GM23338 (cell line): ENCODE results near the gene UGT1A1. TPM values are rescaled to one million over a fixed set of nuclear protein-coding genes. Genes with fewer than 3 reads are reported as not detected.
"Not testable (repeated sequence)": the region's sequence is repeated elsewhere in the genome, so short reads cannot be mapped to it uniquely, and the experiment has no call there.

Experiments used
- ATAC-seq: fragments of 200-7000 bp; cut with Tn5 transposase; 3 replicates; pipeline ENCODE4 v1.9.1; 2020
- DNase-seq: peaks from one replicate; pipeline ENCODE4 v3.0.0-alpha.2; 2015; ENCODE audit warnings: low spot score
- H2AFZ ChIP-seq: fragments of 200-600 bp; sonication (generic); 2 replicates; pipeline ENCODE4 v1.8.0; 2016; ENCODE audit warnings: antibody characterized with exemption, mild to moderate bottlenecking, moderate library complexity
- H3F3A ChIP-seq: fragments of 200-600 bp; sonication (generic); replicated peaks from 2 replicates; pipeline ENCODE4 v1.8.0; 2017; ENCODE audit warnings: antibody characterized with exemption, mixed run types, low read depth
- H3K27ac ChIP-seq: fragments of 200-600 bp; sonication (generic); 2 replicates; pipeline ENCODE4 v1.6.1; 2016; ENCODE audit warnings: low read depth
- H3K27me3 ChIP-seq: fragments of 200-600 bp; sonication (generic); 2 replicates; pipeline ENCODE4 v1.8.0; 2016; ENCODE audit warnings: mild to moderate bottlenecking, mixed run types, moderate library complexity; ENCODE audit not compliant: insufficient read depth
- H3K36me3 ChIP-seq: fragments of 200-600 bp; sonication (generic); 2 replicates; pipeline ENCODE4 v1.8.0; 2016; ENCODE audit warnings: mild to moderate bottlenecking; ENCODE audit not compliant: insufficient read depth
- H3K4me1 ChIP-seq: fragments of 200-600 bp; sonication (generic); 2 replicates; pipeline ENCODE4 v1.8.0; 2016; ENCODE audit warnings: mild to moderate bottlenecking, moderate library complexity; ENCODE audit not compliant: insufficient read depth
- H3K4me2 ChIP-seq: fragments of 200-600 bp; sonication (generic); 2 replicates; pipeline ENCODE4 v1.7.1; 2017; ENCODE audit warnings: mixed run types
- H3K4me3 ChIP-seq: fragments of 200-600 bp; sonication (generic); 2 replicates; pipeline ENCODE4 v1.6.1; 2016; ENCODE audit warnings: mixed run types
- H3K79me2 ChIP-seq: fragments of 200-600 bp; sonication (generic); replicated peaks from 2 replicates; pipeline ENCODE4 v1.8.0; 2017; ENCODE audit warnings: mild to moderate bottlenecking; ENCODE audit not compliant: insufficient read depth
- H3K9me2 ChIP-seq: fragments of 200-600 bp; sonication (generic); 2 replicates; pipeline ENCODE4 v1.8.0; 2017; ENCODE audit not compliant: insufficient read depth
- H4K20me1 ChIP-seq: fragments of 200-600 bp; sonication (generic); replicated peaks from 2 replicates; pipeline ENCODE4 v1.8.0; 2017; ENCODE audit warnings: mild to moderate bottlenecking; ENCODE audit not compliant: insufficient read depth
- H3K27ac Mint-ChIP-seq: 2 replicates; pipeline ENCODE4 v1.8.0; 2020; ENCODE audit warnings: inconsistent platforms, mild to moderate bottlenecking, moderate library complexity, mixed read lengths
- H3K27me3 Mint-ChIP-seq: 3 replicates; pipeline ENCODE4 v1.8.0; 2022; ENCODE audit warnings: low read depth, mild to moderate bottlenecking, moderate library complexity, mixed read lengths, inconsistent platforms; ENCODE audit not compliant: insufficient read depth, poor library complexity
- H3K36me3 Mint-ChIP-seq: 3 replicates; pipeline ENCODE4 v1.8.0; 2021; ENCODE audit warnings: low read depth, mild to moderate bottlenecking, inconsistent platforms, moderate library complexity, mixed read lengths
- H3K4me1 Mint-ChIP-seq: 3 replicates; pipeline ENCODE4 v1.8.0; 2020; ENCODE audit warnings: mild to moderate bottlenecking, inconsistent platforms, mixed read lengths
- H3K4me3 Mint-ChIP-seq: 3 replicates; pipeline ENCODE4 v1.8.0; 2021; ENCODE audit warnings: moderate library complexity, mild to moderate bottlenecking, inconsistent platforms, mixed read lengths
- H3K9me3 Mint-ChIP-seq: 3 replicates; pipeline ENCODE4 v1.8.0; 2020; ENCODE audit warnings: moderate library complexity, mild to moderate bottlenecking, inconsistent platforms, mixed read lengths
- CREB1 ChIP-seq: fragments of 250-450 bp; sonication (Bioruptor Pico); IDR thresholded peaks from 2 replicates; pipeline ENCODE4 v1.5.0; 2020; ENCODE audit warnings: low read depth, mild to moderate bottlenecking, moderate library complexity
- NANOG ChIP-seq: IDR thresholded peaks from 2 replicates; pipeline ENCODE4 v1.6.1; 2016; ENCODE audit warnings: antibody characterized with exemption, borderline replicate concordance
- ZNF462 ChIP-seq: fragments of 250-450 bp; sonication (Bioruptor Pico); IDR thresholded peaks from 2 replicates; pipeline ENCODE4 v1.5.0; 2020; ENCODE audit warnings: mild to moderate bottlenecking, moderate library complexity
- polyA plus RNA-seq: library from polyadenylated mRNA; unstranded; fragments of >200 nt; fragmentation: Nextera tagmentation; extraction: Ambion mirVana; gene quantifications from 2 replicates; pipeline ENCODE4 v1.2.1, GENCODE V29; 2016
- total RNA-seq: library from RNA; depleted of rRNA; stranded (reverse); fragments of >200 nt; shearing (Covaris generic); gene quantifications from 2 replicates; pipeline ENCODE4 v1.2.3, GENCODE V29; 2014

The UGT1A1 gene
- total and polyA plus RNA-seq, 2 experiments from 2014 or later: not detected

GRCh38 chr2:233747283-233747544, 12.9 kb upstream of the UGT1A1 start:
- TF ChIP-seq NANOG (no peak), ZNF462 (CRISPR knock-in tag) (no peak), CREB1 (CRISPR knock-in tag) (no peak)
- H3K27me3 ChIP-seq: no peaks in the 10 kb centered on the region
- H3K4me3 ChIP-seq: no peak overlapping the region
- no peaks in the 10 kb centered on the region for H3K36me3 ChIP-seq
- H3K4me3 Mint-ChIP-seq: no peak overlapping the region
- peaks cover 54% of the 10 kb centered on the region for H3K9me3 Mint-ChIP-seq
- H3K79me2 ChIP-seq: no peaks in the 10 kb centered on the region
- H3K4me1 ChIP-seq: no peaks in the 10 kb centered on the region
- DNase-seq (no peak), ATAC-seq (no peak)
- H3K4me1 Mint-ChIP-seq: no peaks in the 10 kb centered on the region
- H2AFZ ChIP-seq: no peak overlapping the region
- no peak overlapping the region for H3K4me2 ChIP-seq
- no peaks in the 10 kb centered on the region for H3K9me2 ChIP-seq
- H3K36me3 Mint-ChIP-seq: peaks cover 16% of the 10 kb centered on the region
- no peaks in the 10 kb centered on the region for H3F3A ChIP-seq
- no peak overlapping the region for H3K27ac ChIP-seq
- no peak overlapping the region for H3K27ac Mint-ChIP-seq
- H4K20me1 ChIP-seq: no peaks in the 10 kb centered on the region
- peaks cover 2% of the 10 kb centered on the region for H3K27me3 Mint-ChIP-seq

GRCh38 chr2:233750689-233751088, 9.4 kb upstream of the UGT1A1 start:
- H3K9me2 ChIP-seq, H4K20me1 ChIP-seq, H3K27ac ChIP-seq, H3K4me2 ChIP-seq, H3F3A ChIP-seq, H3K27me3 ChIP-seq, DNase-seq, H3K4me1 Mint-ChIP-seq, H3K27ac Mint-ChIP-seq, H3K27me3 Mint-ChIP-seq, H3K4me3 Mint-ChIP-seq, ATAC-seq, H3K36me3 ChIP-seq, H2AFZ ChIP-seq, H3K4me1 ChIP-seq, H3K79me2 ChIP-seq, H3K4me3 ChIP-seq: not testable (repeated sequence)
- H3K36me3 Mint-ChIP-seq: peaks cover 16% of the 10 kb centered on the region
- H3K9me3 Mint-ChIP-seq: peaks cover 60% of the 10 kb centered on the region

- not testable (repeated sequence) for DNase-seq, H4K20me1 ChIP-seq, H3K4me3 ChIP-seq, H3K4me2 ChIP-seq, H3K4me3 Mint-ChIP-seq, H3K9me2 ChIP-seq, H3F3A ChIP-seq, H3K79me2 ChIP-seq, H2AFZ ChIP-seq, H3K4me1 Mint-ChIP-seq, H3K27me3 Mint-ChIP-seq, H3K27ac Mint-ChIP-seq, H3K4me1 ChIP-seq, H3K36me3 ChIP-seq, H3K27ac ChIP-seq, ATAC-seq, H3K27me3 ChIP-seq
- Mint-ChIP-seq H3K9me3 (peaks cover 61% of the 10 kb centered on the region), H3K36me3 (peaks cover 16% of the 10 kb centered on the region)
These were observed 8.7 kb upstream of the UGT1A1 start for GRCh38 chr2:233751212-233752009.
